Vagina (tissue), 2 donors: ENCODE data around the gene LTBP3. TPM values are rescaled to one million over a fixed set of nuclear protein-coding genes. Genes with fewer than 3 reads are reported as not detected.
A peak's percentile ranks its signal among the peaks of the same experiment; 100 is the strongest.

Experiments used
- DNase-seq, 2 donors: peaks; one replicate each; pipeline ENCODE4 v3.0.0-alpha.2; 2017; ENCODE audit errors: extremely low spot score in 2 of 2
- H3K27ac ChIP-seq: fragments of 200-600 bp; sonication (generic); one replicate; pipeline ENCODE4 v1.5.1; 2019
- H3K27me3 ChIP-seq: fragments of 200-600 bp; sonication (generic); one replicate; pipeline ENCODE4 v1.5.1; 2019
- H3K36me3 ChIP-seq, 2 donors: fragments of 200-600 bp; sonication (generic); one replicate each; pipeline ENCODE4 v1.5.1; 2017 to 2019
- H3K4me1 ChIP-seq: fragments of 200-600 bp; sonication (generic); one replicate; pipeline ENCODE4 v1.5.1; 2019
- H3K4me3 ChIP-seq, 2 donors: fragments of 200-600 bp; sonication (generic); 1 replicate in 1 of 2; 2 replicates in 1 of 2; pipeline ENCODE4 v1.5.1; 2016 to 2019
- H3K9me3 ChIP-seq: fragments of 200-600 bp; sonication (generic); one replicate; pipeline ENCODE4 v1.5.1; 2019
- POLR2A ChIP-seq, 2 donors: fragments of 450-650 bp; IDR thresholded peaks; one replicate each; pipeline ENCODE4 v1.6.1; 2017; ENCODE audit warnings: antibody characterized with exemption in 2 of 2, mild to moderate bottlenecking in 2 of 2, moderate library complexity in 2 of 2
- POLR2AphosphoS5 ChIP-seq, 2 donors: sonication (generic); formaldehyde crosslinking; IDR thresholded peaks; one replicate each; pipeline ENCODE4 v1.9.0; 2017; ENCODE audit warnings: antibody characterized with exemption in 2 of 2, mild to moderate bottlenecking in 2 of 2, low read depth in 1 of 2; ENCODE audit not compliant: insufficient read depth in 1 of 2
- intact Hi-C: fragments of 100-400 bp; cut with DNase I; formaldehyde crosslinking; loops from one replicate; pipeline ENCODE4 v1.15.1; 2023
- total RNA-seq: library from RNA; depleted of rRNA; stranded (reverse); fragments of >200 nt; gene quantifications from one replicate; pipeline ENCODE4 v1.2.3, GENCODE V29; 2016
- TF ChIP-seq, protein P1 (sequence below), 3 experiments: fragments of 450-650 bp in 2 of 3; fragments of 200-600 bp in 1 of 3; sonication (generic) in 1 of 3; IDR thresholded peaks; one replicate each; pipeline ENCODE4 v1.5.1; 2017 to 2019; ENCODE audit warnings: antibody characterized with exemption in 3 of 3, mild to moderate bottlenecking in 2 of 3, moderate library complexity in 2 of 3

LTBP3 gene
- total RNA-seq: 246 TPM

DNA sequence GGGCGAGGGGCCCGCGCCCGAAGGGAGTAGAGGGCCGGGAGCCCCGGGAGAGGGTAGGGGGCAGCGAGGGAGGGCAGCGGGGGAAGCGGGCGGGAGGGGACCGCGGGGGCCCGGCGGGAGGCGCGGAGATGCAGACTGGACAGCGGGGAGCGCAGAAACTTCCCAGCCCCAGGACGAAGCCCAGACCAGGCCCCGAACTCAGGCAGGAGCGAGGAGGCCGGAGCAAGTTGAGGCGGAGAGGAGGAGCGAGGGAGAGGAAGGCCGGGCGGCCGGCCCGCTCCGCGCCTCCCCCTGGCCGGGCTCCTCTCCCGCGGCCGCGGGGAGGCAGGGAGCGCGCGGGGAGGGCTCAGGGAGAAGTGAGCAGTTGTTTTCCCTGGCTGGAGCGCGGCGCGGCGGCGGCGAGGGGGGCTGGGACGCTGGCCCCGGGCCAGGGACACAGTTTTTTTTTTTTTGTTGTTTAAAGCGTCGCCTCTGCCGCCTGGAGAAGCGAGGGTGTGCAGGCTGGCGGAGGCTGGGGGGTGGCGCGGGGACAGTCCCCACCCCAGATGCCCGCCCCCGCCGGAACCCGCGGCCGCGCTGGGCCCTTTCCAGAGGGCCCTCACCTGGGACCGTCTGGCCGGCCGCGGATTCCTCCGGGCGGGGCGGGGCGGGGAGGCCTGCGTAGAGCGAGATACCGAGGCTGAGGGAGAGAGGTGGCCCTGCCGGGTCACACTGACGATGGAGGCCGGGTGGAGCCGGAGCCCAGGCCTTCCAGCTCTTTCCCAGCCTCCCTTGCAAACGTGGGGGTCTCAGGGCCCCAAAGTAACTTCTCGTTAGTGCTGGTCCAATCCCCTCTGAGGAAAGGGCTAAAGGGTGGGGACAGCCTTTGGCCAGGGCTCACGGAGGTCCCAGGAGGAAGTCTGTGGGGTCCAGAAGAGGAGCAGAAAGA lies at the start of gene LTBP3:
Gene LTBP3, minus strand, starts transcription at position 358 of the 928 bp plus-strand sequence. CDS start 400 bp downstream, outside the sequence.
- intact Hi-C loops: no loop called here
- no peak for DNase-seq
- H3K4me1 ChIP-seq: peaks cover 72% of the 10 kb centered on the region
- peak within 1 kb of the TSS; percentile 62 to 90 for H3K4me3 ChIP-seq
- peak in 1 of 2 donors; percentile 14 for TF ChIP-seq POLR2A (IDR thresholded peaks at IDR 0.05)
- TF ChIP-seq, protein P1, sequence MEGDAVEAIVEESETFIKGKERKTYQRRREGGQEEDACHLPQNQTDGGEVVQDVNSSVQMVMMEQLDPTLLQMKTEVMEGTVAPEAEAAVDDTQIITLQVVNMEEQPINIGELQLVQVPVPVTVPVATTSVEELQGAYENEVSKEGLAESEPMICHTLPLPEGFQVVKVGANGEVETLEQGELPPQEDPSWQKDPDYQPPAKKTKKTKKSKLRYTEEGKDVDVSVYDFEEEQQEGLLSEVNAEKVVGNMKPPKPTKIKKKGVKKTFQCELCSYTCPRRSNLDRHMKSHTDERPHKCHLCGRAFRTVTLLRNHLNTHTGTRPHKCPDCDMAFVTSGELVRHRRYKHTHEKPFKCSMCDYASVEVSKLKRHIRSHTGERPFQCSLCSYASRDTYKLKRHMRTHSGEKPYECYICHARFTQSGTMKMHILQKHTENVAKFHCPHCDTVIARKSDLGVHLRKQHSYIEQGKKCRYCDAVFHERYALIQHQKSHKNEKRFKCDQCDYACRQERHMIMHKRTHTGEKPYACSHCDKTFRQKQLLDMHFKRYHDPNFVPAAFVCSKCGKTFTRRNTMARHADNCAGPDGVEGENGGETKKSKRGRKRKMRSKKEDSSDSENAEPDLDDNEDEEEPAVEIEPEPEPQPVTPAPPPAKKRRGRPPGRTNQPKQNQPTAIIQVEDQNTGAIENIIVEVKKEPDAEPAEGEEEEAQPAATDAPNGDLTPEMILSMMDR (IDR thresholded peaks at IDR 0.05): no peak
- H3K27ac ChIP-seq: peak within 1 kb of the TSS; percentile 98
- H3K27me3 ChIP-seq: no peaks in the 10 kb centered on the region
- H3K9me3 ChIP-seq: no peaks in the 10 kb centered on the region
- peaks cover 0 to 5% of the 10 kb centered on the region in 2 donors for H3K36me3 ChIP-seq

DNA sequence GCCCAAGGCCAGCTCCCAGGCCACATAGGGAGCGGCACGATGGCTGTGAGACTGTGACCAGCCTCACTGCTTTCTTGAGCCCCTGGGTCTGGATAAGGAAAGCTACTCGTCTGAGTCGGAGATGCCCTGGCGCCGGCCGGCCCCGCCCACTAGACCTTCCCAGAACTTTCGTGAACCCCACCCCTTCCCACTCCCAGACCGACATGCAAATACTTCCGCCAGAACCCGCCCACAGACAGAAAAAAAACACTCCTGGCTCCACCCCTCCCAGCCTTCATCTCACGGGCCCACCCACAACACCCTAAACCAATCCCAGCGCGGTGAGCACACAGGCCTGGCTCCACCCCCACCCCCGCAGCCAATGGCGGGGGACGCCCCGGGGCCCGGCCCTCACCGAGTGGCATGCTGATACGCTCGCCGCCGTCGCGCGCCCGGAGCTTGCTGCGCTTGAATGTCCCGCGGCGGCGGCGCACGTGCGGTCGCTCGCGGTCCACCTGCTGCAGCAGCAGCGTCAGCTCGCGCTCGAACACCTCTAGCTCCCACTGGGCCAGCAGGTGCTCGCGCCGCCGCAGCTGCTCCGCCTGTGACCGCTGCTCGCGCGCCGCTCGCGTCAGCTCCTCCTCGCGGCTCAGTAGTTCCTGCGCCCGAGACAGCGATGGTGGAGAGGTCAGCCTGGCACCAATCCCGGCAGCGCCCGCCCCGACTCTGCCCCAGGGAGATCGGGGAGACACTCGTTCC lies 48.9 kb upstream of the LTBP3 start:
- Histone ChIP-seq H3K4me3 (peak overlapping the region; percentile 34 to 42), H3K4me1 (peaks cover 49% of the 10 kb centered on the region), H3K36me3 (peaks cover 0 to 39% of the 10 kb centered on the region in 2 donors), H3K27ac (peak overlapping the region; percentile 89), H3K9me3 (no peaks in the 10 kb centered on the region), H3K27me3 (no peaks in the 10 kb centered on the region)
- peak in 1 of 2 donors; percentile 98 for DNase-seq
- TF ChIP-seq, protein P1 (IDR thresholded peaks at IDR 0.05): no peak
- TF ChIP-seq POLR2AphosphoS5 (IDR thresholded peaks at IDR 0.05; ENCODE audit: insufficient read depth in 1 of 2, low read depth in 1 of 2): peak; percentile 58 to 80
- intact Hi-C loops: no loop called here

DNA sequence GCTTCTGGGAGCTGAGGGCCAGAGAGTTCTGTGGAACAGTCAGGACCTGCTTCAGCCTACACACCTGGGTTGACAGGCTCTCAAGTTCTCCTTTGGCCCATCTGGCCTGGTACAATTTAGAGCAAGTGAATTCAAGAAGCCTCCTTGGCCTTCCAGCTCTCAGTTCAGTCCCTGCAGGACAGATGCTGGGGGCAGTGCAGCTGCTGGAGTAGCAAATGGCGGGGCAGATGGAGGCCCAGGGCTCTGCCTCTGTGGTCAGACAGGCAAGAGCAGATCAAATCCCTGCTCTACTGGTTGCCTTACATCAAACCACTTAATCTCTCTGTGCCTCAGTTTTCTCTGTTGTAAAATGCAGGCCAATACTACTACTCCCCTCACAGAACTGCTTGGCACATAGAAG lies 46.1 kb upstream of the LTBP3 start:
- Histone ChIP-seq H3K9me3 (no peaks in the 10 kb centered on the region), H3K27ac (no peak overlapping the region), H3K4me1 (peaks cover 21% of the 10 kb centered on the region), H3K36me3 (peaks cover 0 to 33% of the 10 kb centered on the region in 2 donors), H3K4me3 (no peak overlapping the region), H3K27me3 (no peaks in the 10 kb centered on the region)
- TF ChIP-seq, protein P1 (IDR thresholded peaks at IDR 0.05): no peak
- TF ChIP-seq POLR2AphosphoS5 (IDR thresholded peaks at IDR 0.05; ENCODE audit: insufficient read depth in 1 of 2, low read depth in 1 of 2) (no peak), POLR2A (IDR thresholded peaks at IDR 0.05) (no peak)
- DNase-seq: no peak
- intact Hi-C loops: no loop called here

DNA sequence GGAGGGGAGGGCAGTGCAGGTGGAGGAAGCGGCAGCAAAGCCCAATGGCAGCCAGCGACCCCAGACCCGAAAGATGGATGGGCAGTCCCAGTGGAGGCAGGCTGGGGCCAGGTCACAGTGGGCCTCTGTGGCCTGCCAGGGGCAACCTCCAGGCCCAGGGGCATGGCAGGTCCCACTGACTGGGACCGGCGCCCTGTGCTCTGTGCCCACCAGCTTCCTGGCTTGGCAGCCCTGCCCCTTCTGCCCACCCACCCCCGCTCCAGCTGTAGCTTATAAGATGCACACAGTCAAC lies 41.7 kb upstream of the LTBP3 start:
- no peaks in the 10 kb centered on the region for H3K27me3 ChIP-seq
- H3K36me3 ChIP-seq: peaks cover 0 to 39% of the 10 kb centered on the region in 2 donors
- H3K4me3 ChIP-seq: no peak overlapping the region
- intact Hi-C loops: no loop called here
- TF ChIP-seq, protein P1 (IDR thresholded peaks at IDR 0.05): no peak
- TF ChIP-seq POLR2A (IDR thresholded peaks at IDR 0.05) (no peak), POLR2AphosphoS5 (IDR thresholded peaks at IDR 0.05; ENCODE audit: insufficient read depth in 1 of 2, low read depth in 1 of 2) (no peak)
- no peaks in the 10 kb centered on the region for H3K9me3 ChIP-seq
- no peak for DNase-seq
- peaks cover 12% of the 10 kb centered on the region for H3K4me1 ChIP-seq
- no peak overlapping the region for H3K27ac ChIP-seq
